SKM-1 (cell line): ENCODE data around the gene MXRA7.
"Not testable (repeated sequence)": the region's sequence is repeated elsewhere in the genome, so short reads cannot be mapped to it uniquely, and the experiment has no call there.

Experiments used
- DNase-seq: peaks from one replicate; lab custom pipeline; 2025; ENCODE audit not compliant: unreplicated experiment; lab: John Stamatoyannopoulos, UW

Gene MXRA7

GRCh38 chr17:76710863-76711611 lies at the start of gene MXRA7:
Gene MXRA7, minus strand, starts transcription at chr17:76710965. Its CDS starts 19 bp downstream, at chr17:76710946.
- no peak for DNase-seq

GRCh38 chr17:76758570-76758969 lies 47.8 kb upstream of the MXRA7 start:
- DNase-seq: no peak

- DNase-seq: no peak
Observed at GRCh38 chr17:76757256-76757655, 46.5 kb upstream of the MXRA7 start.

GRCh38 chr17:76755285-76755684 lies 44.5 kb upstream of the MXRA7 start:
- DNase-seq: no peak

- no peak for DNase-seq
Observed at GRCh38 chr17:76753061-76753961, 42.5 kb upstream of the MXRA7 start.

- no peak for DNase-seq
Observed at GRCh38 chr17:76752006-76752405, 41.2 kb upstream of the MXRA7 start.

- DNase-seq: no peak
Observed at GRCh38 chr17:76751416-76751993, 40.7 kb upstream of the MXRA7 start.

GRCh38 chr17:76748657-76749056 lies 37.9 kb upstream of the MXRA7 start:
- DNase-seq: no peak

GRCh38 chr17:76747716-76748363 lies 37.1 kb upstream of the MXRA7 start:
- no peak for DNase-seq

GRCh38 chr17:76745785-76746184 lies 35.0 kb upstream of the MXRA7 start:
- not testable (repeated sequence) for DNase-seq

- no peak for DNase-seq
Observed at GRCh38 chr17:76744747-76745146, 34.0 kb upstream of the MXRA7 start.

- DNase-seq: no peak
Observed at GRCh38 chr17:76742958-76743357, 32.2 kb upstream of the MXRA7 start.

GRCh38 chr17:76740329-76741118 lies 29.8 kb upstream of the MXRA7 start:
- DNase-seq: no peak

- not testable (repeated sequence) for DNase-seq
Observed at GRCh38 chr17:76739568-76740115, 28.9 kb upstream of the MXRA7 start.

- DNase-seq: no peak
Observed at GRCh38 chr17:76738468-76738850, 27.7 kb upstream of the MXRA7 start.

- DNase-seq: peak; percentile 78
Observed at GRCh38 chr17:76737676-76738467, 27.1 kb upstream of the MXRA7 start, which contains the start of gene MFSD11. Gene MFSD11, plus strand, starts transcription at chr17:76738119. Its CDS starts 234 bp downstream, at chr17:76738353.

- DNase-seq: peak; percentile 98
Observed at GRCh38 chr17:76737082-76737675, 26.4 kb upstream of the MXRA7 start, which contains the start of gene SRSF2. Gene SRSF2, minus strand, starts transcription at chr17:76737331. Its CDS starts 171 bp downstream, at chr17:76737160.

- no peak for DNase-seq
Observed at GRCh38 chr17:76736349-76737081, 25.8 kb upstream of the MXRA7 start.
